Tibial nerve (tissue), 4 donors: Measurements from ENCODE around the gene SFI1. TPM values are rescaled to one million over a fixed set of nuclear protein-coding genes. Genes with fewer than 3 reads are reported as not detected.
A peak's percentile ranks its signal among the peaks of the same experiment; 100 is the strongest.
"Not testable (repeated sequence)": the region's sequence is repeated elsewhere in the genome, so short reads cannot be mapped to it uniquely, and the experiment has no call there.

Experiments
- DNase-seq, 2 donors: peaks; one replicate each; pipeline ENCODE4 v3.0.0-alpha.2; 2019; ENCODE audit warnings: low spot score in 2 of 2
- H3K27ac ChIP-seq, 4 donors: fragments of 200-600 bp; sonication (generic) in 3 of 4; one replicate each; pipeline ENCODE4 v1.5.1; 2017 to 2019; ENCODE audit warnings: mild to moderate bottlenecking in 1 of 4
- H3K27me3 ChIP-seq, 2 donors: fragments of 200-600 bp; sonication (generic) in 1 of 2; one replicate each; pipeline versions ENCODE4 v1.5.1 to v1.6.0; 2017 to 2019
- H3K36me3 ChIP-seq, 3 donors: fragments of 200-600 bp; sonication (generic); one replicate each; pipeline ENCODE4 v1.5.1; 2018 to 2019
- H3K4me1 ChIP-seq, 4 donors: fragments of 200-600 bp; sonication (generic) in 3 of 4; one replicate each; pipeline ENCODE4 v1.5.1; 2017 to 2019
- H3K4me3 ChIP-seq, 4 donors: fragments of 200-600 bp; sonication (generic) in 3 of 4; one replicate each; pipeline ENCODE4 v1.5.1; 2017 to 2019; ENCODE audit warnings: mild to moderate bottlenecking in 1 of 4, moderate library complexity in 1 of 4
- H3K9me3 ChIP-seq, 4 donors: fragments of 200-600 bp; sonication (generic) in 3 of 4; one replicate each; pipeline ENCODE4 v1.5.1; 2017 to 2019
- EP300 ChIP-seq, 2 donors: sonication (generic); formaldehyde crosslinking; IDR thresholded peaks; one replicate each; pipeline ENCODE4 v1.6.1; 2017; ENCODE audit warnings: antibody characterized with exemption in 2 of 2, mild to moderate bottlenecking in 1 of 2
- POLR2A ChIP-seq, 2 donors: fragments of 450-650 bp; IDR thresholded peaks; one replicate each; pipeline ENCODE4 v1.6.1; 2017; ENCODE audit warnings: antibody characterized with exemption in 2 of 2, mild to moderate bottlenecking in 2 of 2, moderate library complexity in 2 of 2
- WGBS, 2 donors: methylation state at CpG; one replicate each; pipeline ENCODE4 v1.1.5; 2018; 5-methylcytosine and 5-hydroxymethylcytosine counted together
- small RNA-seq: library from RNA; depleted of rRNA; stranded (forward); fragments of <200 nt; gene quantifications from one replicate; pipeline ENCODE3, GENCODE V24; 2016
- total RNA-seq, 4 donors: library from RNA; depleted of rRNA; stranded (reverse); fragments of >200 nt; gene quantifications; one replicate each; pipeline ENCODE4 v1.1.0, GENCODE V29; 2016
- TF ChIP-seq, protein P1 (sequence below), 5 experiments: fragments of 200-600 bp in 3 of 5; fragments of 450-650 bp in 2 of 5; sonication (generic) in 3 of 5; IDR thresholded peaks; one replicate each; pipeline ENCODE4 v1.5.1; 2016 to 2019; ENCODE audit warnings: antibody characterized with exemption in 5 of 5, mild to moderate bottlenecking in 3 of 5, moderate library complexity in 2 of 5

Gene SFI1
- total RNA-seq, 4 donors from 2014 or later = 30.4 to 66.9 (median 49.5) TPM

DNA sequence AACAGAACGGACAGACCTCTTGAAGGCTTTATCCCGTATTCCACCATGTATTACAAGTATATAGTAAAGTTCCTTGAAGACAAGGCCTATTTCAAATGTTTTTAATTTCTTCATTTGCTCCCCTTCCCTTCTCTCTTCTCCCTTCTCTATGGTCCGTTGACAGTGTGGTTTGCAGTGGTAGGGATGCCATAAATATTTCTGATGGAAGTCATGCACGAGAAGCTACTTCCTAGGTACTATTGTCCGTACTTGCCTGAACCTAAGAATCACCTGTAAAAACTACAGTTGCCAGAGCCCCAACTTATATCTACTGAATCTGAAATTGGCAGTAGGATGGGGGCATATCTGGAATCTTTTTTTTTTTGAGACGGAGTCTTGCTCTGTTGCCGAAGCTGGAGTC, 162.9 kb downstream of the SFI1 start:
- H3K9me3 ChIP-seq = no peaks in the 10 kb centered on the region
- H3K4me3 ChIP-seq = no peak overlapping the region
- no peak for DNase-seq
- H3K27me3 ChIP-seq = no peaks in the 10 kb centered on the region
- WGBS, 2 donors = 83 to 84% methylated on average over 7 of the region's 7 CpGs
- H3K27ac ChIP-seq = no peak overlapping the region
- TF ChIP-seq, protein P1, sequence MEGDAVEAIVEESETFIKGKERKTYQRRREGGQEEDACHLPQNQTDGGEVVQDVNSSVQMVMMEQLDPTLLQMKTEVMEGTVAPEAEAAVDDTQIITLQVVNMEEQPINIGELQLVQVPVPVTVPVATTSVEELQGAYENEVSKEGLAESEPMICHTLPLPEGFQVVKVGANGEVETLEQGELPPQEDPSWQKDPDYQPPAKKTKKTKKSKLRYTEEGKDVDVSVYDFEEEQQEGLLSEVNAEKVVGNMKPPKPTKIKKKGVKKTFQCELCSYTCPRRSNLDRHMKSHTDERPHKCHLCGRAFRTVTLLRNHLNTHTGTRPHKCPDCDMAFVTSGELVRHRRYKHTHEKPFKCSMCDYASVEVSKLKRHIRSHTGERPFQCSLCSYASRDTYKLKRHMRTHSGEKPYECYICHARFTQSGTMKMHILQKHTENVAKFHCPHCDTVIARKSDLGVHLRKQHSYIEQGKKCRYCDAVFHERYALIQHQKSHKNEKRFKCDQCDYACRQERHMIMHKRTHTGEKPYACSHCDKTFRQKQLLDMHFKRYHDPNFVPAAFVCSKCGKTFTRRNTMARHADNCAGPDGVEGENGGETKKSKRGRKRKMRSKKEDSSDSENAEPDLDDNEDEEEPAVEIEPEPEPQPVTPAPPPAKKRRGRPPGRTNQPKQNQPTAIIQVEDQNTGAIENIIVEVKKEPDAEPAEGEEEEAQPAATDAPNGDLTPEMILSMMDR (IDR thresholded peaks at IDR 0.05) = no peak
- TF ChIP-seq POLR2A (IDR thresholded peaks at IDR 0.05) (no peak), EP300 (IDR thresholded peaks at IDR 0.05) (no peak)
- peaks cover 0 to 29% (median 13%) of the 10 kb centered on the region in 4 donors for H3K4me1 ChIP-seq
- no peaks in the 10 kb centered on the region for H3K36me3 ChIP-seq

DNA sequence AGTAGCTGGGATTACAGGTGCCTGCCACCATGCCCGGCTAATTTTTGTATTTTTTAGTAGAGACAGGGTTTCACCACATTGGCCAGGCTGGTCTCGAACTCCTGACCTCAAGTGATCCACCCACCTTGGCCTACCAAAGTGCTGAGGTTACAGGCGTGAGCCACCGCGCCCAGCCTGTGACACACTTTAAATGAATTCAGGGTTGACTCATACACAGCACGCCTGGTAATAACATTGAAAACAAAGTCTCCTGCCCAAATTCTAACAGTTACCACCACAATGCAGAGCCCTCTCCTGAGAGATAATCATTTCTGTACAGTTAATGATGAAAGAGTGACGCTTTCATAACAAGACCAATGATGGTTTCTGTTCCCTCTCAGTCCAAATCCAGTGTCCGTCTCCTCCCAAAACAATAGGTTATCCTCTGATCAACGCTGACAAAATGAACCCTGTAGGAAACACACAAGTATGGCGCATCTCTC, 164.6 kb downstream of the SFI1 start:
- peak overlapping the region in 3 of 4 donors; percentile 76 to 93 (median 86) for H3K4me3 ChIP-seq
- not testable (repeated sequence) for H3K9me3 ChIP-seq, H3K36me3 ChIP-seq, DNase-seq, H3K27me3 ChIP-seq
- whole genome bisulfite sequencing, 2 donors = 67 to 70% methylated on average over 10 of the region's 10 CpGs
- H3K4me1 ChIP-seq = peaks cover 0 to 29% (median 13%) of the 10 kb centered on the region in 4 donors
- peak overlapping the region in 2 of 4 donors; percentile 70 to 76 for H3K27ac ChIP-seq

DNA sequence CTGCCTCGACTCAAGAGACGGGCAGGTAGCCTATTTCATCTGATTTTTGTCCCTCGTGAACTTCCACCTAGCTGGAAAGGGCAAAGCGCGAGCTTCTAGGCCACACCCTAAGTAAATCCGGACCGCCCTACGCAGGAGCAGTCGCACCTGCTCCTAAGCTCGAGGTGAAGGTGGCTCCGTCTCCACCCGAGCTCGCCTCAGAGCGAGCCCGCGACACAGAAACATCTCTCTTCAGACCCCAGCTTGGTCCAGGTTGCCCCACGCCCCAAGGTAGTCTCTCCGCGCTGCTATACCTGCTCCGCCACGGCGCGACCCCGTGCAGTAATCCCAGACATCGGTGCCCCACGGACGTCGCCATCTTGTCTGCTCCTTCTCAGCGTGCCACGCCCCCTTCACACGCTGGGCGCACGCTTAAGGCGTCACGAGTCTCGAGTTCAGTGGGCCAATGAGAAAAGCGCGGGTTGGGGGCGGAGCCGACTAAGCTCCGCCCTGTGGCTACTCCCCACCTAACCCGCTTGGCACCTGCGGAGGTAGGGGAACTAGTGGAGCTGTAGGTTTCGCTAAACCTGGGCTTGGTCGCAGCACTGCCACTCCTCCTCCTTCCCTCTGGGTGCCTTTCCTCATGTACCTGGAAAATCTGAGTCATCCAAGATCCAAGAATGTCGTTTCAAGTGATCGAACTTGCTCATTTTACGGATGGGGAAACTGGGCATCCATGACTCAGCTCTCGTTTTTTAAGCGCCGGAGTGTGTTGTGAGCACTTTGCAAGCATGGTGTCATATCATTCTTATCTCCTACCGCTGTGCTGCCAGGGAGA, 165.7 kb downstream of the SFI1 start, which contains the start of gene PISD:
Gene PISD, minus strand, starts transcription at position 365 of the 817 bp plus-strand sequence. Its CDS starts 7 bp downstream, at position 358.
- Histone ChIP-seq H3K9me3 (no peaks in the 10 kb centered on the region), H3K4me1 (peaks cover 0 to 29% (median 13%) of the 10 kb centered on the region in 4 donors), H3K36me3 (no peaks in the 10 kb centered on the region), H3K27ac (peak within 1 kb of the TSS; percentile 10 to 76 (median 60)), H3K27me3 (no peaks in the 10 kb centered on the region), H3K4me3 (peak within 1 kb of the TSS; percentile 53 to 93 (median 81))
- TF ChIP-seq EP300 (IDR thresholded peaks at IDR 0.05) (peak; percentile 45 to 88), POLR2A (IDR thresholded peaks at IDR 0.05) (peak in 1 of 2 donors; percentile 57)
- TF ChIP-seq, protein P1 (IDR thresholded peaks at IDR 0.05) = no peak
- peak; percentile 94 to 95 for DNase-seq
- 4 to 5% methylated on average over 48 to 52 of the region's 52 CpGs for WGBS, 2 donors

DNA sequence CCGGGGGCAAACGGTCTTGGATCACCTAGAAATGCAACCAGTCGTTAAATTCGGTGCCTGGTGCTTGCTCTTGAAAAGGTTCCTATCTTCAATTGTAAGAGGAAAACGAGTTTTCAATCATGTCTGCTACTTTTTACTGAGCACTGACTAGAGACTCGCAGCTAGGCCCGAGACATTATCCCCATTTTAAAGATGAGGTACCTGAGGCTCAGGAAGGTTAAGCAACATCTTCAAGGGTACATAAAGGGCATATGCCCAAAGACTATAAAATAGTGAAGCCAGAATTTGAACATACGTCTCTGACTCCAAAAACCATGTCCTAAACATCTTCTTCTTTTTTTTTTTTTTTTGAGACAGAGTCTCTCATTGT, 166.3 kb downstream of the SFI1 start:
- TF ChIP-seq EP300 (IDR thresholded peaks at IDR 0.05) (no peak), POLR2A (IDR thresholded peaks at IDR 0.05) (no peak)
- TF ChIP-seq, protein P1 (IDR thresholded peaks at IDR 0.05) = no peak
- DNase-seq = no peak
- H3K27ac ChIP-seq = peak overlapping the region; percentile 10 to 76 (median 60)
- H3K27me3 ChIP-seq = no peaks in the 10 kb centered on the region
- peak overlapping the region; percentile 53 to 93 (median 81) for H3K4me3 ChIP-seq
- H3K9me3 ChIP-seq = no peaks in the 10 kb centered on the region
- peaks cover 0 to 29% (median 13%) of the 10 kb centered on the region in 4 donors for H3K4me1 ChIP-seq
- 70 to 76% methylated on average over 8 of the region's 8 CpGs for WGBS, 2 donors
- no peaks in the 10 kb centered on the region for H3K36me3 ChIP-seq

Small RNA genes lying within 50 kb of the gene (small RNA-seq; reads per million reads assigned to genes)
- not detected for gene AL096701.2
- not detected for gene RNU6-28P

Other genes starting within 250 kb of the SFI1 start
- 100 to 1,000 TPM in 1 of 4 donors, 10 to 100 TPM in 3; 54.8 to 106 (median 80.5) TPM for gene PIK3IP1, start 204.0 kb upstream of the SFI1 start, total RNA-seq
- 10 to 100 TPM; 27.1 to 33.5 (median 31.3) TPM for gene PATZ1, start 150.2 kb upstream of the SFI1 start, total RNA-seq
- 10 to 100 TPM; 35.9 to 86.7 (median 51.9) TPM for gene DRG1, start 96.9 kb upstream of the SFI1 start, total RNA-seq
- 10 to 100 TPM; 14.4 to 31.8 (median 17.5) TPM for gene EIF4ENIF1, start 6.7 kb upstream of the SFI1 start, total RNA-seq
- gene PISD, start 165.7 kb downstream of the SFI1 start, total RNA-seq = 10 to 100 TPM; 26.9 to 44.7 (median 36.2) TPM